Neural cell (in vitro differentiated cells): ENCODE measurements around the gene ABAT. TPM values are rescaled to one million over a fixed set of nuclear protein-coding genes. Genes with fewer than 3 reads are reported as not detected.

Experiments
- H2AFZ ChIP-seq: fragments of 200-600, 300-800 bp; sonication (generic), shearing (Covaris generic); 2 replicates; pipeline ENCODE4 v1.6.0; 2014; ENCODE audit warnings: low read depth, mild to moderate bottlenecking, antibody characterized with exemption, low read length, moderate library complexity
- H3F3A ChIP-seq: fragments of 200-600 bp; shearing (Covaris generic); 2 replicates; pipeline ENCODE4 v1.6.1; 2016; ENCODE audit warnings: mild to moderate bottlenecking, moderate library complexity, mixed read lengths, antibody characterized with exemption, low read length; ENCODE audit not compliant: insufficient read depth, poor library complexity, severe bottlenecking
- H3K27ac ChIP-seq: fragments of 200-600, 300-800 bp; sonication (generic), shearing (Covaris generic); 2 replicates; pipeline ENCODE4 v1.5.1; 2014; ENCODE audit warnings: mild to moderate bottlenecking, low read length, moderate library complexity
- H3K27me3 ChIP-seq: fragments of 300-800, 200-600 bp; sonication (generic), shearing (Covaris generic); 2 replicates; pipeline ENCODE4 v1.6.0; 2014; ENCODE audit warnings: mild to moderate bottlenecking, low read depth, low read length, moderate library complexity; ENCODE audit not compliant: insufficient read depth
- H3K36me3 ChIP-seq: fragments of 300-800, 200-600 bp; sonication (generic), shearing (Covaris generic); 2 replicates; pipeline ENCODE4 v1.5.1; 2014; ENCODE audit warnings: mild to moderate bottlenecking, antibody characterized with exemption, low read length, moderate library complexity; ENCODE audit not compliant: insufficient read depth
- H3K4me2 ChIP-seq: fragments of 300-800, 200-600 bp; sonication (generic), shearing (Covaris generic); 2 replicates; pipeline ENCODE4 v1.6.0; 2014; ENCODE audit warnings: mild to moderate bottlenecking, low read length
- H3K4me3 ChIP-seq: fragments of 300-800, 200-600 bp; sonication (generic), shearing (Covaris generic); 2 replicates; pipeline ENCODE4 v1.5.1; 2014; ENCODE audit warnings: mild to moderate bottlenecking, low read length, moderate library complexity
- H3K79me2 ChIP-seq: fragments of 200-600 bp; shearing (Covaris generic); replicated peaks from 2 replicates; pipeline ENCODE4 v1.6.0; 2014; ENCODE audit warnings: mild to moderate bottlenecking, low read length, moderate library complexity; ENCODE audit not compliant: insufficient read depth
- H3K9ac ChIP-seq: fragments of 300-800, 200-600 bp; sonication (generic), shearing (Covaris generic); 2 replicates; pipeline ENCODE4 v1.6.1; 2016; ENCODE audit warnings: mild to moderate bottlenecking, low read length, mixed read lengths
- H3K9me2 ChIP-seq: fragments of 200-600 bp; shearing (Covaris generic); 2 replicates; pipeline ENCODE4 v1.6.1; 2016; ENCODE audit warnings: mild to moderate bottlenecking, low read length, mixed read lengths; ENCODE audit not compliant: insufficient read depth
- H3K9me3 ChIP-seq: fragments of 200-600, 300-800 bp; sonication (generic), shearing (Covaris generic); 2 replicates; pipeline ENCODE4 v1.6.1; 2016; ENCODE audit warnings: mild to moderate bottlenecking, mixed run types, low read length, moderate library complexity, mixed read lengths
- H4K20me1 ChIP-seq: fragments of 200-600 bp; shearing (Covaris generic); 2 replicates; pipeline ENCODE4 v1.6.1; 2016; ENCODE audit warnings: mild to moderate bottlenecking, mixed run types; ENCODE audit not compliant: insufficient read depth
- CTCF ChIP-seq: fragments of 450-650 bp; IDR thresholded peaks from 2 replicates; pipeline ENCODE4 v1.5.1; 2014; ENCODE audit warnings: antibody characterized with exemption, mild to moderate bottlenecking, moderate library complexity; ENCODE audit not compliant: poor library complexity, severe bottlenecking
- EP300 ChIP-seq: fragments of 450-650 bp; conservative IDR thresholded peaks from 2 replicates; pipeline ENCODE4 v1.6.1; 2014; ENCODE audit warnings: antibody characterized with exemption, mild to moderate bottlenecking, moderate library complexity; ENCODE audit not compliant: poor library complexity, severe bottlenecking
- POLR2AphosphoS5 ChIP-seq: IDR thresholded peaks from 2 replicates; pipeline ENCODE4 v1.6.1; 2012
- RAD21 ChIP-seq: fragments of 450-650 bp; conservative IDR thresholded peaks from 2 replicates; pipeline ENCODE4 v1.6.1; 2014; ENCODE audit warnings: antibody characterized with exemption, mild to moderate bottlenecking, moderate library complexity
- REST ChIP-seq: IDR thresholded peaks from 2 replicates; pipeline ENCODE4 v1.6.1; 2012; ENCODE audit warnings: borderline replicate concordance
- SMC3 ChIP-seq: fragments of 450-650 bp; conservative IDR thresholded peaks from 2 replicates; pipeline ENCODE4 v1.6.1; 2014; ENCODE audit warnings: antibody characterized with exemption, mild to moderate bottlenecking, moderate library complexity; ENCODE audit not compliant: poor library complexity
- TAF1 ChIP-seq: IDR thresholded peaks from 2 replicates; pipeline ENCODE4 v1.6.1; 2012; ENCODE audit warnings: low read depth
- polyA plus RNA-seq: library from polyadenylated mRNA; depleted of rRNA; stranded (reverse); fragments of >200 nt; gene quantifications from 2 replicates; pipeline ENCODE4 v1.2.3, GENCODE V29; 2014

ABAT gene
- polyA plus RNA-seq, 1 donor from 2014 or later = 125 TPM

GRCh38 chr16:8806272-8806983 lies 132.0 kb downstream of the ABAT start:
- Histone ChIP-seq H3K79me2 (no peaks in the 10 kb centered on the region), H3K9ac (no peak overlapping the region), H3K27me3 (no peaks in the 10 kb centered on the region), H3K4me3 (no peak overlapping the region), H4K20me1 (no peaks in the 10 kb centered on the region), H3K9me3 (no peaks in the 10 kb centered on the region), H3K36me3 (no peaks in the 10 kb centered on the region), H3F3A (no peaks in the 10 kb centered on the region), H3K4me2 (no peak overlapping the region), H3K27ac (no peak overlapping the region), H2AFZ (no peak overlapping the region), H3K9me2 (no peaks in the 10 kb centered on the region)
- no peak for TF ChIP-seq POLR2AphosphoS5
- no peak for TF ChIP-seq TAF1
- no peak for TF ChIP-seq REST
- no peak for TF ChIP-seq EP300
- no peak for TF ChIP-seq CTCF

GRCh38 chr16:8807189-8807588 lies 132.8 kb downstream of the ABAT start:
- TF ChIP-seq SMC3 (no peak), TAF1 (no peak)
- H3K27ac ChIP-seq = no peak overlapping the region
- no peak overlapping the region for H3K4me2 ChIP-seq
- no peak overlapping the region for H2AFZ ChIP-seq
- H4K20me1 ChIP-seq = no peaks in the 10 kb centered on the region
- no peak overlapping the region for H3K4me3 ChIP-seq
- H3K36me3 ChIP-seq = no peaks in the 10 kb centered on the region
- no peaks in the 10 kb centered on the region for H3K79me2 ChIP-seq
- no peaks in the 10 kb centered on the region for H3K9me2 ChIP-seq
- H3F3A ChIP-seq = no peaks in the 10 kb centered on the region
- no peak overlapping the region for H3K9ac ChIP-seq
- H3K27me3 ChIP-seq = no peaks in the 10 kb centered on the region
- H3K9me3 ChIP-seq = no peaks in the 10 kb centered on the region

- H3F3A ChIP-seq = no peaks in the 10 kb centered on the region
- H3K9me2 ChIP-seq = no peaks in the 10 kb centered on the region
- no peaks in the 10 kb centered on the region for H3K27me3 ChIP-seq
- no peak overlapping the region for H3K9ac ChIP-seq
- H3K27ac ChIP-seq = no peak overlapping the region
- no peak overlapping the region for H3K4me3 ChIP-seq
- H3K79me2 ChIP-seq = no peaks in the 10 kb centered on the region
- H2AFZ ChIP-seq = no peak overlapping the region
- H3K4me2 ChIP-seq = no peak overlapping the region
- TF ChIP-seq RAD21 = no peak
- no peak for TF ChIP-seq EP300
- no peak for TF ChIP-seq POLR2AphosphoS5
- no peak for TF ChIP-seq CTCF
- no peak for TF ChIP-seq SMC3
- TF ChIP-seq REST = no peak
- H4K20me1 ChIP-seq = no peaks in the 10 kb centered on the region
- no peaks in the 10 kb centered on the region for H3K9me3 ChIP-seq
- no peaks in the 10 kb centered on the region for H3K36me3 ChIP-seq
These were observed 133.6 kb downstream of the ABAT start for GRCh38 chr16:8808009-8808408.
